HL-60/S4 treated with retinoic acid at 250 ng/mL for 4 days and 3 days (cell line): ENCODE results near the gene MAD2L2.

ENCODE experiments used
- in situ Hi-C: fragments of 300-500 bp; cut with MboI; formaldehyde crosslinking; loops from 2 replicates; pipeline ENCODE4 v1.7.0; 2022; ENCODE audit warnings: low sequenced_read_pairs

MAD2L2 gene

GRCh38 chr1:11705596-11705995 is 24.6 kb upstream of the MAD2L2 start:
- in situ Hi-C loops, result no loop called here

GRCh38 chr1:11704691-11705475 is 23.9 kb upstream of the MAD2L2 start:
- in situ Hi-C loops, result no loop called here

GRCh38 chr1:11704194-11704529 is 23.2 kb upstream of the MAD2L2 start:
- in situ Hi-C loops, result no loop called here

- in situ Hi-C loops, result no loop called here
These were observed 22.6 kb upstream of the MAD2L2 start for GRCh38 chr1:11703357-11704193.

- in situ Hi-C loops, result no loop called here
These were observed 21.2 kb upstream of the MAD2L2 start for GRCh38 chr1:11701981-11702803.

GRCh38 chr1:11701551-11701961 is 20.6 kb upstream of the MAD2L2 start:
- in situ Hi-C loops, result no loop called here

- in situ Hi-C loops, result no loop called here
These were observed 19.9 kb upstream of the MAD2L2 start for GRCh38 chr1:11700601-11701467.

GRCh38 chr1:11697893-11698210 is 16.9 kb upstream of the MAD2L2 start:
- in situ Hi-C loops, result no loop called here

GRCh38 chr1:11697188-11697892 is 16.4 kb upstream of the MAD2L2 start:
- in situ Hi-C loops, result no loop called here

- in situ Hi-C loops, result no loop called here
These were observed 14.9 kb upstream of the MAD2L2 start for GRCh38 chr1:11695861-11696260.

GRCh38 chr1:11693917-11694316 is 13.0 kb upstream of the MAD2L2 start:
- in situ Hi-C loops, result no loop called here

GRCh38 chr1:11693024-11693590 is 12.2 kb upstream of the MAD2L2 start:
- in situ Hi-C loops, result no loop called here

GRCh38 chr1:11691928-11692711 is 11.2 kb upstream of the MAD2L2 start:
- in situ Hi-C loops, result no loop called here

- in situ Hi-C loops, result no loop called here
These were observed 10.5 kb upstream of the MAD2L2 start, which contains the start of gene DRAXIN for GRCh38 chr1:11691302-11691914. TSS of gene DRAXIN (plus strand) at chr1:11691710. CDS start at chr1:11706259, 14,549 bp downstream.

GRCh38 chr1:11690397-11691301 is 9.7 kb upstream of the MAD2L2 start:
- in situ Hi-C loops, result no loop called here

- in situ Hi-C loops, result no loop called here
These were observed 7.6 kb upstream of the MAD2L2 start for GRCh38 chr1:11688506-11688905.

- in situ Hi-C loops, result no loop called here
These were observed 4.3 kb upstream of the MAD2L2 start for GRCh38 chr1:11685210-11685752.
